ENCODE data around the gene PCBP4.

Gene PCBP4

GRCh38 chr3:51967384-51968169 is at the start of gene PCBP4:
TSS of gene PCBP4 (minus strand) at chr3:51967454. CDS start at chr3:51961240, 6,214 bp downstream.
- Histone ChIP-seq H3K27ac (peak within 1 kb of the TSS; percentile 73 to 94 (median 87)), H3K4me3 (peak within 1 kb of the TSS; percentile 53 to 78 (median 73))

- no peak overlapping the region for H3K27ac ChIP-seq
These were observed 48.4 kb upstream of the PCBP4 start for GRCh38 chr3:52015438-52016228.

GRCh38 chr3:52014613-52015012 is 47.4 kb upstream of the PCBP4 start:
- H3K4me3 ChIP-seq = no peak overlapping the region
- H3K27ac ChIP-seq = no peak overlapping the region

More at GRCh38 chr3:52015438-52016228, 48.4 kb upstream of the PCBP4 start:
- no peak overlapping the region for H3K4me3 ChIP-seq

- H3K4me3 ChIP-seq = no peak overlapping the region
- no peak overlapping the region for H3K27ac ChIP-seq
These were observed 46.7 kb upstream of the PCBP4 start for GRCh38 chr3:52013802-52014598.

GRCh38 chr3:52012699-52013098 is 45.4 kb upstream of the PCBP4 start:
- Histone ChIP-seq H3K4me3 (no peak overlapping the region), H3K27ac (no peak overlapping the region)

- Histone ChIP-seq H3K27ac (no peak overlapping the region), H3K4me3 (no peak overlapping the region)
These were observed 43.2 kb upstream of the PCBP4 start for GRCh38 chr3:52010431-52010830.

- H3K4me3 ChIP-seq = no peak overlapping the region
- H3K27ac ChIP-seq = no peak overlapping the region
These were observed 40.0 kb upstream of the PCBP4 start for GRCh38 chr3:52007291-52007690.

- no peak overlapping the region for H3K4me3 ChIP-seq
- H3K27ac ChIP-seq = no peak overlapping the region
These were observed 39.5 kb upstream of the PCBP4 start for GRCh38 chr3:52006820-52007133.

GRCh38 chr3:52006017-52006819 is 39.0 kb upstream of the PCBP4 start:
- Histone ChIP-seq H3K4me3 (no peak overlapping the region), H3K27ac (peak overlapping the region in 6 of 21 experiments; percentile 0 to 35 (median 2))

- H3K27ac ChIP-seq = peak overlapping the region in 6 of 21 experiments; percentile 0 to 35 (median 2)
- no peak overlapping the region for H3K4me3 ChIP-seq
These were observed 38.3 kb upstream of the PCBP4 start for GRCh38 chr3:52005571-52005986.

- peak overlapping the region in 3 of 21 experiments; percentile 0 to 22 (median 1) for H3K27ac ChIP-seq
- H3K4me3 ChIP-seq = no peak overlapping the region
These were observed 37.7 kb upstream of the PCBP4 start for GRCh38 chr3:52004906-52005395.

GRCh38 chr3:52004163-52004787 is 37.0 kb upstream of the PCBP4 start:
- Histone ChIP-seq H3K4me3 (no peak overlapping the region), H3K27ac (no peak overlapping the region)

- Histone ChIP-seq H3K4me3 (no peak overlapping the region), H3K27ac (no peak overlapping the region)
These were observed 35.5 kb upstream of the PCBP4 start for GRCh38 chr3:52002748-52003147.

GRCh38 chr3:52001443-52001974 is 34.3 kb upstream of the PCBP4 start:
- H3K27ac ChIP-seq = no peak overlapping the region
- no peak overlapping the region for H3K4me3 ChIP-seq

- Histone ChIP-seq H3K4me3 (no peak overlapping the region), H3K27ac (no peak overlapping the region)
These were observed 32.6 kb upstream of the PCBP4 start for GRCh38 chr3:51999846-52000245.

GRCh38 chr3:51998774-51999173 is 31.5 kb upstream of the PCBP4 start:
- no peak overlapping the region for H3K27ac ChIP-seq
- no peak overlapping the region for H3K4me3 ChIP-seq

GRCh38 chr3:51997935-51998596 is 30.8 kb upstream of the PCBP4 start:
- no peak overlapping the region for H3K27ac ChIP-seq
- no peak overlapping the region for H3K4me3 ChIP-seq

GRCh38 chr3:51997172-51997571 is 29.9 kb upstream of the PCBP4 start:
- H3K27ac ChIP-seq = no peak overlapping the region
- H3K4me3 ChIP-seq = no peak overlapping the region
